Measurements from ENCODE around the gene EGFR.

Gene EGFR

GRCh38 chr7:55019191-55019690 lies 424 bp downstream of the EGFR start:
- H3K27me3 ChIP-seq: no peaks in the 10 kb centered on the region
- peaks cover 2% of the 10 kb centered on the region; the same call in 1 of the 2 replicates for H3K4me1 ChIP-seq
- H3K4me3 ChIP-seq (ENCODE audit: low read depth, low read length): peak overlapping the region; percentile 86
- peaks cover 10% of the 10 kb centered on the region for H3K36me3 ChIP-seq
- no peak for TF ChIP-seq CTCF (IDR thresholded peaks at IDR 0.05; ENCODE audit: low read depth, low read length)
- peak; percentile 51 for DNase-seq
- no peaks in the 10 kb centered on the region for H3K9me3 ChIP-seq

- peaks cover 11% of the 10 kb centered on the region for H3K36me3 ChIP-seq
- no peaks in the 10 kb centered on the region for H3K27me3 ChIP-seq
- H3K9me3 ChIP-seq: no peaks in the 10 kb centered on the region
- H3K4me3 ChIP-seq (ENCODE audit: low read depth, low read length): peak overlapping the region; percentile 86
- no peak for TF ChIP-seq CTCF (IDR thresholded peaks at IDR 0.05; ENCODE audit: low read depth, low read length)
- peaks cover 8% of the 10 kb centered on the region; the same call in 1 of the 2 replicates for H3K4me1 ChIP-seq
- peak; percentile 51 for DNase-seq
Measured at GRCh38 chr7:55019691-55020465, 1.1 kb downstream of the EGFR start.

- Histone ChIP-seq H3K4me3 (ENCODE audit: low read depth, low read length) (peak overlapping the region; percentile 86), H3K4me1 (peaks cover 14% of the 10 kb centered on the region), H3K27me3 (no peaks in the 10 kb centered on the region)
Measured at GRCh38 chr7:55020466-55020871, 1.7 kb downstream of the EGFR start.

GRCh38 chr7:55021053-55021452 lies 2.2 kb downstream of the EGFR start:
- DNase-seq: peak; percentile 42
- Histone ChIP-seq H3K4me3 (ENCODE audit: low read depth, low read length) (peak overlapping the region; percentile 86), H3K27me3 (no peaks in the 10 kb centered on the region), H3K9me3 (no peaks in the 10 kb centered on the region), H3K4me1 (peaks cover 20% of the 10 kb centered on the region), H3K36me3 (peaks cover 22% of the 10 kb centered on the region)
- TF ChIP-seq CTCF (IDR thresholded peaks at IDR 0.05; ENCODE audit: low read depth, low read length): no peak

More at GRCh38 chr7:55020466-55020871, 1.7 kb downstream of the EGFR start:
- TF ChIP-seq CTCF (IDR thresholded peaks at IDR 0.05; ENCODE audit: low read depth, low read length): no peak
- no peaks in the 10 kb centered on the region for H3K9me3 ChIP-seq
- DNase-seq: peak; percentile 44
- peaks cover 17% of the 10 kb centered on the region for H3K36me3 ChIP-seq

GRCh38 chr7:55022002-55022985 lies 3.5 kb downstream of the EGFR start:
- H3K27me3 ChIP-seq: no peaks in the 10 kb centered on the region
- peaks cover 32% of the 10 kb centered on the region for H3K4me1 ChIP-seq
- H3K4me3 ChIP-seq (ENCODE audit: low read depth, low read length): peak overlapping the region; percentile 86
- no peak for DNase-seq
- no peaks in the 10 kb centered on the region for H3K9me3 ChIP-seq
- H3K36me3 ChIP-seq: peaks cover 30% of the 10 kb centered on the region
- TF ChIP-seq CTCF (IDR thresholded peaks at IDR 0.05; ENCODE audit: low read depth, low read length): no peak
